Measurements from ENCODE around the gene JTB.

JTB gene

GRCh38 chr1:153958111-153958960, 19.1 kb downstream of the JTB start, which contains the start of gene CRTC2:
CRTC2 (minus strand) TSS chr1:153958612; CDS start chr1:153958497, 115 bp downstream.
- in situ Hi-C loops (cut with MboI; ENCODE audit: low sequenced_read_pairs): no loop called here

DNA sequence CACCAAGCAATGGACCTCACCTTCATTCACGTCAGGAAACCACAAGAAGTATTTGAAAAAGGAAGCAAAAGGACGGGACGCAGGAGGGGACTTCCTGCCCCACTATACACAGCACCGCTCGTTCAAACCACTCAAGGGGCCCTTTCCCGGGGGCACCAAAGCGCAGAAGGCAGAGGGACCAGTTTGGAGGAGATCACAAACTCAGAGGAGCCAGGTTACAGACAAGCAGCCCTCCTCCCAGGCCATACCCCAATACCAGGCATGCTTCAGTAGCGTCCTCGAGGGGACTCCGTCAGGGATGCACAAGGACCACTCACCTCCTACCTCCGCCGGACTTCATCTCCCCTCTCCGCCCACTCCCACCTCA, 19.7 kb downstream of the JTB start:
- in situ Hi-C loops (cut with MboI; ENCODE audit: low sequenced_read_pairs): no loop called here

- in situ Hi-C loops (cut with MboI; ENCODE audit: low sequenced_read_pairs): no loop called here
These were observed 20.3 kb downstream of the JTB start for GRCh38 chr1:153956997-153957715.

- in situ Hi-C loops (cut with MboI; ENCODE audit: low sequenced_read_pairs): no loop called here
These were observed 22.6 kb downstream of the JTB start for GRCh38 chr1:153954826-153955225.

GRCh38 chr1:153953859-153954365, 23.6 kb downstream of the JTB start:
- in situ Hi-C loops (cut with MboI; ENCODE audit: low sequenced_read_pairs): no loop called here

- in situ Hi-C loops (cut with MboI; ENCODE audit: low sequenced_read_pairs): no loop called here
These were observed 25.7 kb downstream of the JTB start for GRCh38 chr1:153951801-153952200.

DNA sequence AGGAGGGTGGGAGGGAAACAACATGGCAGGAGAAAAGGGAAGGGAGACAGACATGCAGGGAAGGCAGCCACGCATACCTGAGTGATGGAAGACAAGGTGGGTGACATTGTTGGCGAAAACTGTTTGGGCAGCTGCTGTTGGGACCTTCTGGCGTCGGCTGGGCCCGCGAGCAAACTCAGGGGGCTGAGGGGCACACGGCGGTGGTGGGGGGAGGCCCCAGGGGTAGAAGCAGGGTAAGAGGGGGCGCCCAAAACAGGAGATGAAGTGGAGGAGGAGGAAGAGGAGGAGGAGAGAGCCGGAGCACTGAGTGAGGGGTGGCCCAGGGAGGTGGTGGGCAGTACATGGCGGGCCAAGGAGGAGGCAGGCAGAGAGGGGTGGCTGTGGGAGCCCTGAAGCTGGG, 26.3 kb downstream of the JTB start:
- in situ Hi-C loops (cut with MboI; ENCODE audit: low sequenced_read_pairs): no loop called here

DNA sequence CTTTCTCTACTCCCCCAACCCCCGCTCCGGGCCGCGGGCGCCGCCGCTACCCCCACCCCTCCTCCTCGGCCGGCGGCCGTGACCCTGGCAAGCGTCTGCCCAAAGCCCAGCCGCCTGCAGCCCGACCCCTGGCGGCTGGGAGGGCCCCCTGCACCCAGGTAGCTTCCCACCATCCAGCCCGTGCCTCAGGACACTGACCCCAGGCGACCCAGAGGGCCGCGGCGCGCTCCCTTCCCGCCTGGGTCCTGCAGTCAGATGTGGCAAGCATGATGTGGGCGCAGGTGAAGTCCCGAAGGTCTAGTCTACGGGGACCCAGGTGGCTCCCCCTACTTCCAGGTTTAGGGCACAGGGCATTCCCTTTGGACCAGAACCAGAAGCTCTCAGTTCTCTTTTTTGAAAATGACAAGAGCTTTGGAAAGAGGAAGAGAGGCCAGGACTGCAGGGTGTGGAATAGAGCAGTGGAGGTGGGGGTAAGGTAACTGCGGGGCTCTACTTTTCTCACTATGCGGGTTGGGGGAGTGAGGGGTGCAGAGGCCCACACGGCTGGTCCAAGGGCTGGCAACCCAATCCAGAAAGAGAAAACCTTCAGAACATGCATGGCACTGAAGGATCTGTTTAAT, 30.7 kb downstream of the JTB start, which contains the start of gene DENND4B:
DENND4B (minus strand) TSS at position 97 of the 620 bp plus-strand sequence. CDS start 2,344 bp downstream, outside the sequence.
- in situ Hi-C loops (cut with MboI; ENCODE audit: low sequenced_read_pairs): no loop called here

- in situ Hi-C loops (cut with MboI; ENCODE audit: low sequenced_read_pairs): no loop called here
These were observed 31.5 kb downstream of the JTB start for GRCh38 chr1:153945795-153946621.

DNA sequence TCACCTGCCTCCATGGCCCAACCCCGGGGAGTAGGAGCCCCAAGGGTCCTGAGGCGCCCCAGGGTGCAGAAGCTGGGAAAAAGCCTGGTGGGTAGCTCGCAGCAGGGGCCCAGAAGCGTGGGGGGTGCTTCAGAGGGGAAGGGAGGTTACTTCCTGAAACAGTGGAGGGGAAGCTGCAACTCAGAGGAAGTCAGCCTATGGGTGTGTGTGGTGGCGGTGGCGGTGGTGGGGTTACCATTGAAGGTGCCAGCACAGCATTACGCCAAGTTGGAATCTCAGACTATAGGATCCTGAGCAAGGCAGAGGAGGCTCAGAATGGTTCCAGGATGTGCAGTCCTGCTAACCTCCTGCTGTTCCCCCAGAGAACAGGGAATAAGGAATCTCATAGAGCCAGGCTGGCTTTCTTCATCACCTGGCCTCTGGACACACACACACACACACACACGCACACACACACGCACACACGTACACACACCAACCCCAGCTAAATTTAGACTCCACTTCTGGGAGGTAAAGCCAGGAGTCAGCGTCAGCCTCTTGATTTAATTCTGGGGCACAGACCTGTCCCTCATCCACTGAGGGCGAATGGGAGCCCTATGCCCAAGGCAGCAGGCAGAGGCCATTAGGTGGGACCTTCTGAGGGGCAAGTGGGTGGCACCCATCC, 32.2 kb downstream of the JTB start:
- in situ Hi-C loops (cut with MboI; ENCODE audit: low sequenced_read_pairs): no loop called here

GRCh38 chr1:153944827-153945117, 32.7 kb downstream of the JTB start:
- in situ Hi-C loops (cut with MboI; ENCODE audit: low sequenced_read_pairs): no loop called here

DNA sequence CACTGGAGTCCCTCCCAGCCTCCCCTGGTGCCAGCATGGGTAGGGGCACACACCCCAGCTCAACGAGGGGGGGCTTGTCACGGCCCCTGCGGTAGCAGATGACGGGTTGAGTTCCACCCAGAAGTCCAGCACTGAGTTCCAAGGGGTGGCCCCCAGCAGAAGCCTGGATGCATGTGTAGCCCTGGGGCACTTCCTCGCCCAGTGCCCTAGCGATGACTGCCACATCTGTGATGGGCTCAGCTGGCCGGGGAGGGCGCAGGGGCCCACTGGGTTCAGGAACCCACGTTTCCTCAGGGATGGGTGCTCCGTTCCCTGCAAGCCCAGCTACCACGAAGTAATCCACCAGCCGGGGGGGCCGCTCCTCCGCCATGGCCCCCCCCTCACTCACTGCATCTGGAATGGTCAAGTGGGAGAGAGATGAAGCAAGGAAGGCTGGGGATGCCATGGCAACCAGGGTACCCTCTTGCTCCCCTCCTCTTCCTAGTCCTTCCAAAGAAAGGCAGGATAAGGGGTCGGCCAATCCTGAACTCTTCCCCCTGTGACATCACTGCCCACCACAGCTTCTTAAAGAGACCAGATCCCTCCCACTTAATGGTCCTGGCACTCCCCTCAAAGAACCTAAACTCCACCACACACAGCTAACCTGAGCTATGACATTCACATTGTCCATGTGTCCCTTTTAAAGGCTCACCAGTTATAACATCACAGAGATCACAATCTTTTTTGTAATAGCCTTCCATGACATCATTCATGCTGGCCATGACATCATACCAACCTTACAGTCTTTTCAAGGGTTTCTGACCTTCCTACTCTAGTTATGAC, 33.3 kb downstream of the JTB start:
- in situ Hi-C loops (cut with MboI; ENCODE audit: low sequenced_read_pairs): no loop called here

DNA sequence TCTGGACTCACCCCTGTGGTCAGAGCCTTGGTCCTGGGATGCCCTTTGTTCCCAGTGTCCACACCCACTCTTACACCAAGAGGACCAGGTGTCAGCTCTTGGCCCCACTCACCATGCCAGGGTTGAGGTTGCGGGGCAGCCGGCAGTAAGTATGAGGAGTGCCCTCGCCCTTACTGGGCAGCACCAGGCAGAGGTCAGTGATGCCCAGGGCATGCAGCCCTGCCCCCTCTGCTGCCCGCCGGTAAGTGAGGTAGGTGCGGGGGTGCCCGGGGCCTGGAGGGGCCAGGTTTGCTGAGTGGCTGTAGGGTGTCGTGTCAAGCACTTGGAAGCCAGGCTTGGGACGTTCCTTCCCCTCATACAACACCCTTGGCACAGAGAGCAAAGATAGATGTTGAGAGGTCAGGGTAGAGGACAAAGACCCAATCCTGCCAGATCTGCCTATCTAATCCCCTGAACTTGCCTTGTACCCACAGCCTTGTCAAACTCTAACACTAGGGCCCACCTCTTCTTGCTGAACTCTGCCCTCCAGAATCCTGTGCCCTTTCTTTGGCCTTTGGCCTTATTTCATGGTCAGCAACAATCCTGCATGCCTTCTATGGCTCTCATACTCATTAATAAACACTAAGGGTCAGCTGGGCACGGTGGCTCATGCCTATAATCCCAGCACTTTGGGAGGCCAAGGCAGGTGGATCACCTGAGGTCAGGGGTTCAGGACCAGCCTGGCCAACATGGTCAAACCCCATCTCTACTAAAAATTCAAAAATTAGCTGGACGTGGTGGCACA, 34.5 kb downstream of the JTB start:
- in situ Hi-C loops (cut with MboI; ENCODE audit: low sequenced_read_pairs): no loop called here

GRCh38 chr1:153941826-153942725, 35.4 kb downstream of the JTB start:
- in situ Hi-C loops (cut with MboI; ENCODE audit: low sequenced_read_pairs): no loop called here

DNA sequence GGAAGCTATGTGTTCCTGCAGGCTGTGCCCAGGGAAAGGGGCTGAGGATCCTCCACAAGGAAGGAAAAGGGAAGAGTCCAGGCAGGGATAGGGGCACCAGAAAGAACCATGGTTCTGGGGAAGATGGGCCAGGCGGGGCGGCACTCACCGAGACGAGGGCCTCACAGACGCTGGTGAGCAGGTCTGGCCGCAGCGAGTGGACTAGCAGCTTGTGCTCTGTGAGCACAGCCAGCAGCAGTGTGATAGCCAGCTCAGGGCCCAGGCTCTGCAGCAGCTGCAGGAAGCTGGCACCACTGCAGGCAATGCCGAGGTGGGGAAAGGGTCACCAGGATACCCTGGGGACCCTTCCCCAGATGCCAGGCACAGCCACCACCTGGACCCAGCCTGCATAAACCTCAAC, 36.7 kb downstream of the JTB start:
- in situ Hi-C loops (cut with MboI; ENCODE audit: low sequenced_read_pairs): no loop called here

DNA sequence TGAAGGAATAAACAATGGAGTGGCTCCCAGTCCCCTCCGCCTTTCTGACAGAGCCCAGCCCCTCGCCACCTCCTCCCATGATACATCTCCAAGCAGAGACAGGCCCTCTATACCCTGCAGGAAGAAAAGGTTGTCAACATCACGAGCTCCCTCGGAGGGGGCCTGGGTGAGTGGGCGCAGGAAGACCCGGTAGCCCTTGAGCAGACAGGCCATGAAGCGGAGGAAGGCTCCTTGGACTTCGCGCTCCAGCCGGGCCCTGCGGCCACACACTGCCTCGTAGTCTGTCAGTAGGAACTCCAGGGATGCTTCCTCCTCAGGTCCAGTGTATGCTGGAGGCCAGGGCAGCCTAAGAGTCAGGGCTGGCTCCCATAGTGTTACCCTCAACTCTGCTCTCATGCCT, 38.0 kb downstream of the JTB start:
- in situ Hi-C loops (cut with MboI; ENCODE audit: low sequenced_read_pairs): loop anchor here (10.0 kb wide), 1 partner anchor 65 kb away; no protein-coding TSS in a partner anchor

GRCh38 chr1:153938996-153939395, 38.5 kb downstream of the JTB start:
- in situ Hi-C loops (cut with MboI; ENCODE audit: low sequenced_read_pairs): loop anchor here (10.0 kb wide), 1 partner anchor 64 kb away; no protein-coding TSS in a partner anchor

Data from HL-60/S4 treated with retinoic acid at 250 ng/mL for 4 days and 3 days (cell line).